OCI-LY7 (cell line): Measurements from ENCODE around the gene CALY. TPM values are rescaled to one million over a fixed set of nuclear protein-coding genes. Genes with fewer than 3 reads are reported as not detected.
"Not testable (repeated sequence)": the region's sequence is repeated elsewhere in the genome, so short reads cannot be mapped to it uniquely, and the experiment has no call there.

Experiments used
- BruUV-seq: library from RNA; stranded (reverse); fragments of 400-500 nt; replicated peaks from 2 replicates; lab custom pipeline; 2021; lab: Mats Ljungman, UMichigan
- CTCF ChIA-PET: fragments of 300-600 bp; sonication (Branson Sonifier 250); formaldehyde crosslinking; loops from one replicate; lab custom pipeline; 2022; ENCODE audit warnings: antibody characterized with exemption; ENCODE audit not compliant: unreplicated experiment; lab: Charles Lee
- POLR2A ChIA-PET: fragments of 300-600 bp; sonication (Branson Sonifier 250); formaldehyde crosslinking; loops from one replicate; lab custom pipeline; 2022; ENCODE audit warnings: antibody characterized with exemption; lab: Charles Lee
- DNase-seq: peaks from one replicate; pipeline ENCODE4 v3.0.0-alpha.2; 2015; ENCODE audit warnings: low spot score
- H2AFZ ChIP-seq: fragments of 200-600 bp; sonication (generic), shearing (Covaris generic); 2 replicates; pipeline ENCODE4 v1.6.1; 2014; ENCODE audit warnings: mild to moderate bottlenecking, antibody characterized with exemption, low read length, moderate library complexity
- H3K27ac ChIP-seq: fragments of 200-600 bp; sonication (generic); 2 replicates; pipeline ENCODE4 v1.5.1; 2014; ENCODE audit warnings: mixed run types, low read depth, mild to moderate bottlenecking, moderate library complexity, low read length, inconsistent platforms; ENCODE audit not compliant: poor library complexity, severe bottlenecking
- H3K36me3 ChIP-seq: fragments of 200-600 bp; sonication (generic); 2 replicates; pipeline ENCODE4 v1.6.1; 2014; ENCODE audit warnings: mild to moderate bottlenecking, antibody characterized with exemption, low read length, moderate library complexity, mixed read lengths; ENCODE audit not compliant: insufficient read depth
- H3K4me1 ChIP-seq: fragments of 200-600 bp; sonication (generic); 2 replicates; pipeline ENCODE4 v1.5.1; 2014; ENCODE audit warnings: mild to moderate bottlenecking, low read length; ENCODE audit not compliant: insufficient read depth, poor library complexity, severe bottlenecking
- H3K4me2 ChIP-seq: fragments of 200-600 bp; sonication (generic); 2 replicates; pipeline ENCODE4 v1.6.1; 2014; ENCODE audit warnings: mild to moderate bottlenecking, low read length
- H3K4me3 ChIP-seq: fragments of 200-600 bp; sonication (generic); 2 replicates; pipeline ENCODE4 v1.5.1; 2014; ENCODE audit warnings: mild to moderate bottlenecking, low read depth, low read length; ENCODE audit not compliant: poor library complexity, severe bottlenecking
- H3K79me2 ChIP-seq: fragments of 200-600 bp; sonication (generic); 2 replicates; pipeline ENCODE4 v1.6.1; 2016; ENCODE audit warnings: low read depth, mild to moderate bottlenecking, low read length, moderate library complexity, mixed read lengths; ENCODE audit not compliant: insufficient read depth
- H3K9me2 ChIP-seq: fragments of 200-600 bp; sonication (generic); 2 replicates; pipeline ENCODE4 v1.6.1; 2016; ENCODE audit warnings: mild to moderate bottlenecking, low read length, mixed read lengths; ENCODE audit not compliant: insufficient read depth
- H3K9me3 ChIP-seq: fragments of 200-600 bp; sonication (generic); 2 replicates; pipeline ENCODE4 v1.6.1; 2014; ENCODE audit warnings: mild to moderate bottlenecking, mixed run types, low read length, mixed read lengths
- H4K20me1 ChIP-seq: fragments of 200-600 bp; sonication (generic); 2 replicates; pipeline ENCODE4 v1.6.1; 2014; ENCODE audit warnings: mild to moderate bottlenecking, antibody characterized with exemption, low read length, moderate library complexity, mixed read lengths; ENCODE audit not compliant: insufficient read depth
- EZH2phosphoT487 ChIP-seq: fragments of 200-600 bp; sonication (generic); IDR thresholded peaks from 2 replicates; pipeline ENCODE4 v1.6.1; 2018; ENCODE audit warnings: low read depth, borderline replicate concordance, mild to moderate bottlenecking, mixed run types, antibody characterized with exemption, low read length, moderate library complexity, mixed read lengths
- intact Hi-C: fragments of 100-400 bp; cut with micrococcal nuclease; formaldehyde crosslinking; loops from one replicate; pipeline ENCODE4 v1.10.0; 2022; ENCODE audit not compliant: unreplicated experiment
- total RNA-seq, 2 experiments: library from RNA; depleted of rRNA in 1 of 2; stranded (reverse); fragments of >200 nt in 1 of 2; shearing (Covaris generic) in 1 of 2; gene quantifications; 2 replicates each; pipeline ENCODE4 v1.2.3, GENCODE V29; 2014 to 2022
- TF ChIP-seq, protein P1 (sequence below): fragments of 200-600 bp; sonication (generic); conservative IDR thresholded peaks from 2 replicates; pipeline ENCODE4 v1.5.1; 2014; ENCODE audit warnings: mild to moderate bottlenecking, antibody characterized with exemption, low read length, moderate library complexity, mixed read lengths

The CALY gene
- total RNA-seq, 2 experiments from 2014 or later, result not detected

DNA sequence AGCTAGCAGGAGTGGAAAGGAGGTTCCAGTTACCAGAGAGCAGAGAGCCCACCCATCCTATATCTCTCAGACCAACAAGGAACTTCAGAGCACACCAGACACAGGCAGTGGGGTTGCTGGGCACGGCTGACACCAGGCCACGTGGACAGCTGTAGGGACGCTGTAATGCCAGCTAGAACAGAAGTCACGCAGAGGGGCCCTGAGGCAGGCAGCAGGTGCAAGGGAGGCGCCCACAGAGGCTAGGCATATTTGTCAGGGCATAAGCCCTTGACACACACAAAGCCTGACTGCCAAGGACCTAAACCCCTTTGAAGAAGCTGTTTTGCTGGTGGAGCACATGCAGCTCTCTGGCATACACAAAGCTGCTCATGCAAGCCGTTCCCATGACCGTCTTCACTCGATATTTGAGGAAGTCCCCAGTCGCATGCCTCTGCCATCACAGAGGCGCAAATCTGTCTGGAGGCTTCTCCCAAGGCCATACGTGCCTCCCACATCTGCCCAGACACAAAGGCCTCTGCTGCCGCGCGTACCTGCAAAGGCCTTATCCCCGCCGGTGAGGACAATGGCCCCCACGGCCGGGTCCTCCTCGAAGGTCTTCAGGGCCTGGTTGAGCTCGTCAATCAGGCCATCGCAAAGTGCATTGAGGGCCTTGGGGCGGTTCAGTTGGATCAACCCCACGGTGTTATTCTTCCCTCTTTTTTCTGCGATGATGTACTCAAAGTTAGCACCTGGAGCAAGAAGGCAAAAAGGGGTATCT lies 33.5 kb upstream of the CALY start:
- no peaks in the 10 kb centered on the region for H3K79me2 ChIP-seq
- TF ChIP-seq, protein P1, sequence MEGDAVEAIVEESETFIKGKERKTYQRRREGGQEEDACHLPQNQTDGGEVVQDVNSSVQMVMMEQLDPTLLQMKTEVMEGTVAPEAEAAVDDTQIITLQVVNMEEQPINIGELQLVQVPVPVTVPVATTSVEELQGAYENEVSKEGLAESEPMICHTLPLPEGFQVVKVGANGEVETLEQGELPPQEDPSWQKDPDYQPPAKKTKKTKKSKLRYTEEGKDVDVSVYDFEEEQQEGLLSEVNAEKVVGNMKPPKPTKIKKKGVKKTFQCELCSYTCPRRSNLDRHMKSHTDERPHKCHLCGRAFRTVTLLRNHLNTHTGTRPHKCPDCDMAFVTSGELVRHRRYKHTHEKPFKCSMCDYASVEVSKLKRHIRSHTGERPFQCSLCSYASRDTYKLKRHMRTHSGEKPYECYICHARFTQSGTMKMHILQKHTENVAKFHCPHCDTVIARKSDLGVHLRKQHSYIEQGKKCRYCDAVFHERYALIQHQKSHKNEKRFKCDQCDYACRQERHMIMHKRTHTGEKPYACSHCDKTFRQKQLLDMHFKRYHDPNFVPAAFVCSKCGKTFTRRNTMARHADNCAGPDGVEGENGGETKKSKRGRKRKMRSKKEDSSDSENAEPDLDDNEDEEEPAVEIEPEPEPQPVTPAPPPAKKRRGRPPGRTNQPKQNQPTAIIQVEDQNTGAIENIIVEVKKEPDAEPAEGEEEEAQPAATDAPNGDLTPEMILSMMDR, result no peak
- no peak for TF ChIP-seq EZH2phosphoT487
- CTCF ChIA-PET, result interaction anchor here (0.7 kb wide), 1 partner anchor 41 kb away, joined by 3 read pairs; no protein-coding TSS in a partner anchor
- no peak overlapping the region for H3K4me3 ChIP-seq
- BruUV-seq, result no TSS peak
- no peak overlapping the region for H3K27ac ChIP-seq
- no peak overlapping the region for H3K4me2 ChIP-seq
- H3K9me3 ChIP-seq, result no peaks in the 10 kb centered on the region
- H3K36me3 ChIP-seq, result peaks cover 20% of the 10 kb centered on the region
- no peak overlapping the region for H2AFZ ChIP-seq
- H3K4me1 ChIP-seq, result peaks cover 21% of the 10 kb centered on the region
- POLR2A ChIA-PET, result interaction anchor here (0.8 to 1.0 kb wide), 2 partner anchors 9 to 18 kb away, joined by 3 read pairs; no protein-coding TSS in a partner anchor
- no peaks in the 10 kb centered on the region for H3K9me2 ChIP-seq
- intact Hi-C loops, result no loop called here
- no peaks in the 10 kb centered on the region for H4K20me1 ChIP-seq
- DNase-seq, result no peak

DNA sequence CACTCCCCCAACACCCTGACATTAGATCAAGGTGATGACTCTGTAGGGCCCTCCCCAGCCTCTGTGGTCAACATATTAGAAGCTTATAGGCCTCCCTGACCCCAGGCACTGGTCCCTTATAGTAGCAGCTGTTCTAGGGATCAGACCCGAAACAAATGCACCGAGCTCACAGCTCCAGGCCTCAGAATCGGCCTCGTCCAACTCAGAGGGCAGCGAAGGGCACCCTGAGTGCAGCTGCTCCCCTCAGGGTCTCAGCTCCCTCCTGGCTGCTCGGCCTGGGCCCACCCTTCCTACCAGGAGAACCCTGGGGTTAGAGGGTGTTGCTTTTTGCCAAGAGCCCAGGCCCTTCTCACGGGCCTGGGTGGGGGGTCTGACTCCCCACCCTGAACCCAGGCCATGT lies 31.5 kb upstream of the CALY start:
- Histone ChIP-seq H3K4me2 (no peak overlapping the region), H3K9me3 (no peaks in the 10 kb centered on the region), H3K4me1 (peaks cover 10% of the 10 kb centered on the region), H4K20me1 (no peaks in the 10 kb centered on the region), H3K79me2 (no peaks in the 10 kb centered on the region), H2AFZ (no peak overlapping the region), H3K4me3 (no peak overlapping the region), H3K27ac (no peak overlapping the region), H3K36me3 (peaks cover 25% of the 10 kb centered on the region), H3K9me2 (no peaks in the 10 kb centered on the region)
- DNase-seq, result no peak
- no TSS peak for BruUV-seq
- intact Hi-C loops, result no loop called here
- no peak for TF ChIP-seq EZH2phosphoT487
- TF ChIP-seq, protein P1, result no peak
- POLR2A ChIA-PET, result no interaction called here
- CTCF ChIA-PET, result no interaction called here

DNA sequence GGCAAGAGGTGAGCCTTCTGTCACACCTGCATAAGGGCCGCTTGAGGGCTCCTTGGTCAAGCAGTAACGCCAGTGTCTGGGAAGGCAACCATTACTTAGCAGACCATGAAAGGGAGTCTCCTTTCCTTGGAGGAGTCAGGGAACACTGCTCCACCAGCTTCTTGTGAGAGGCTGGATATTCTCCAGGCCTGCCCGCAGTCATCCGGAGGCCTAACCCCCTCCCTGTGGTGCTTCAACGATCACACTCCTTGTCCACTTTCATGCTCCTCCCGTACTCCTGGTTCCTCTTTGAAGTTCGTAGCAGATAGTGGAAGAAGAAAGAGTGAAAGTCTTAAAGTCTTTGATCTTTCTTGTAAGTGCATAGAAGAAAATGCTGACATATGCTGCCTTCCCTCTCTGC lies 30.8 kb upstream of the CALY start:
- H3K4me1 ChIP-seq, CTCF ChIA-PET, H4K20me1 ChIP-seq, H2AFZ ChIP-seq, intact Hi-C loops, POLR2A ChIA-PET, BruUV-seq, DNase-seq, H3K9me2 ChIP-seq, H3K27ac ChIP-seq, H3K4me2 ChIP-seq, H3K79me2 ChIP-seq, H3K4me3 ChIP-seq, H3K9me3 ChIP-seq: not testable (repeated sequence)
- H3K36me3 ChIP-seq, result peaks cover 25% of the 10 kb centered on the region
